ENCODE measurements around the gene RMRP. TPM values are rescaled to one million over a fixed set of nuclear protein-coding genes. Genes with fewer than 3 reads are reported as not detected.

RMRP gene
- total RNA-seq, 4 donors from 2014 or later, result 1,650 to 4,855 (median 3,807) TPM

- ATAC-seq, result no peak
- Histone ChIP-seq H3K27ac (peak overlapping the region; percentile 96 to 99 (median 98)), H3K27me3 (no peaks in the 10 kb centered on the region), H3K9me3 (no peaks in the 10 kb centered on the region), H3K4me1 (peaks cover 4 to 60% (median 25%) of the 10 kb centered on the region in 3 donors), H3K36me3 (peaks cover 0 to 67% of the 10 kb centered on the region in 2 donors), H3K4me3 (no peak overlapping the region)
- TF ChIP-seq POLR2AphosphoS5 (IDR thresholded peaks at IDR 0.05) (no peak), POLR2A (IDR thresholded peaks at IDR 0.05) (no peak), EP300 (IDR thresholded peaks at IDR 0.05) (no peak), CTCF (IDR thresholded peaks at IDR 0.05) (no peak)
- 35 to 66% methylated on average over 3 to 13 of the region's 14 CpGs for WGBS, 2 donors (ENCODE audit: low coverage in 1 of 2)
Observed at GRCh38 chr9:35697486-35697885, 39.7 kb upstream of the RMRP start.

- WGBS, 2 donors (ENCODE audit: low coverage in 1 of 2), result 23 to 27% methylated on average over 4 to 6 of the region's 9 CpGs
- peak; percentile 86 for ATAC-seq
- Histone ChIP-seq H3K36me3 (peaks cover 0 to 59% of the 10 kb centered on the region in 2 donors), H3K4me3 (no peak overlapping the region), H3K9me3 (no peaks in the 10 kb centered on the region), H3K27me3 (no peaks in the 10 kb centered on the region), H3K27ac (peak overlapping the region; percentile 96 to 99 (median 98)), H3K4me1 (peaks cover 4 to 69% (median 25%) of the 10 kb centered on the region in 3 donors)
- TF ChIP-seq POLR2AphosphoS5 (IDR thresholded peaks at IDR 0.05) (peak; percentile 95), CTCF (IDR thresholded peaks at IDR 0.05) (peak in 3 of 4 experiments; percentile 90 to 93 (median 91)), POLR2A (IDR thresholded peaks at IDR 0.05) (peak in 1 of 2 donors; percentile 18), EP300 (IDR thresholded peaks at IDR 0.05) (peak; percentile 91)
Observed at GRCh38 chr9:35696520-35697215, 38.8 kb upstream of the RMRP start.

DNA sequence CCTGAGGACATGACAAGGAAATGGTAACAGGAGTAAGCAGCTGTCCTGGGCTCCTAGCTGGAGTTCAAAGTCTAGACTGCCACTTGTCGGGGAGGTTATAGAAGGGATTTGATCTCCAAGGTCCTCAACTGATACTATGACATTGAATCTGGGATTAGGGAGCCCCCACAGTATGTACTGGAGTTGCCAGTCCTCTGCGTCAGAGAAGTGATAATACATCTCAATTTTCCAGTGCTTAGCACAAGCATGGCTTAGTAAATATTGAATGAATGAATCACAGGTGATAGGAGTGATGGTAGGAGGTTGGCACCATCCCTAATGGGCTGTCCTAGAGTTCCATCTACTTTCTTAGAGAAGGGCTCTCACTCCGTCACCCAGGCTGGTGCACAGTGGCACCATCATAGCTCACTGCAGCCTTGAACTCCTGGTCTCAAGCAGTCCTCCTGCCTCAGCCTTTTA lies 38.2 kb upstream of the RMRP start:
- peaks cover 4 to 75% (median 25%) of the 10 kb centered on the region in 3 donors for H3K4me1 ChIP-seq
- no peak overlapping the region for H3K4me3 ChIP-seq
- H3K27ac ChIP-seq, result peak overlapping the region; percentile 96 to 99 (median 98)
- WGBS, 2 donors (ENCODE audit: low coverage in 1 of 2), result 42 to 92% methylated on average over 2 to 3 of the region's 3 CpGs
- ATAC-seq, result no peak
- H3K27me3 ChIP-seq, result no peaks in the 10 kb centered on the region
- no peaks in the 10 kb centered on the region for H3K9me3 ChIP-seq
- peaks cover 0 to 52% of the 10 kb centered on the region in 2 donors for H3K36me3 ChIP-seq
- TF ChIP-seq CTCF (IDR thresholded peaks at IDR 0.05), result no peak
- no peak for TF ChIP-seq EP300 (IDR thresholded peaks at IDR 0.05)
- peak; percentile 28 for TF ChIP-seq POLR2AphosphoS5 (IDR thresholded peaks at IDR 0.05)
- no peak for TF ChIP-seq POLR2A (IDR thresholded peaks at IDR 0.05)

- peak overlapping the region; percentile 79 to 81 for H3K4me3 ChIP-seq
- peak; percentile 56 for ATAC-seq
- peak overlapping the region; percentile 96 to 99 (median 98) for H3K27ac ChIP-seq
Observed at GRCh38 chr9:35691757-35692301, 34.0 kb upstream of the RMRP start.

More at GRCh38 chr9:35691757-35692301, 34.0 kb upstream of the RMRP start:
- peaks cover 0 to 29% of the 10 kb centered on the region in 2 donors for H3K36me3 ChIP-seq
- no peaks in the 10 kb centered on the region for H3K9me3 ChIP-seq
- H3K4me1 ChIP-seq, result peaks cover 4 to 63% (median 15%) of the 10 kb centered on the region in 3 donors
- WGBS, 2 donors (ENCODE audit: low coverage in 1 of 2), result 27 to 32% methylated on average over 11 to 13 of the region's 13 CpGs
- no peaks in the 10 kb centered on the region for H3K27me3 ChIP-seq
- TF ChIP-seq POLR2A (IDR thresholded peaks at IDR 0.05), result peak in 1 of 2 donors; percentile 36
- no peak for TF ChIP-seq CTCF (IDR thresholded peaks at IDR 0.05)
- TF ChIP-seq POLR2AphosphoS5 (IDR thresholded peaks at IDR 0.05), result peak; percentile 96
- TF ChIP-seq EP300 (IDR thresholded peaks at IDR 0.05), result peak; percentile 66
